ENCODE measurements around the gene C3orf70.

Gene C3orf70

GRCh38 chr3:185152410-185153170 is at the start of gene C3orf70:
Gene C3orf70 (minus strand): TSS chr3:185153060. CDS start chr3:185152823, 237 bp downstream.
- peak; percentile 51 for DNase-seq

GRCh38 chr3:185200639-185201038 is 47.8 kb upstream of the C3orf70 start:
- DNase-seq = no peak

GRCh38 chr3:185199671-185200070 is 46.8 kb upstream of the C3orf70 start:
- DNase-seq = no peak

- no peak for DNase-seq
These were observed 46.3 kb upstream of the C3orf70 start for GRCh38 chr3:185199206-185199605.

GRCh38 chr3:185197068-185197467 is 44.2 kb upstream of the C3orf70 start:
- DNase-seq = no peak

- DNase-seq = no peak
These were observed 42.8 kb upstream of the C3orf70 start for GRCh38 chr3:185195652-185196051.

GRCh38 chr3:185188816-185189215 is 36.0 kb upstream of the C3orf70 start:
- DNase-seq = peak; percentile 27

- no peak for DNase-seq
These were observed 34.5 kb upstream of the C3orf70 start for GRCh38 chr3:185187391-185187790.

- peak; percentile 22 for DNase-seq
These were observed 24.0 kb upstream of the C3orf70 start for GRCh38 chr3:185176750-185177359.

GRCh38 chr3:185175370-185175987 is 22.6 kb upstream of the C3orf70 start:
- DNase-seq = peak; percentile 53

- no peak for DNase-seq
These were observed 19.5 kb upstream of the C3orf70 start for GRCh38 chr3:185172086-185173049.

- no peak for DNase-seq
These were observed 11.8 kb upstream of the C3orf70 start for GRCh38 chr3:185164428-185165217.

GRCh38 chr3:185162634-185163033 is 9.8 kb upstream of the C3orf70 start:
- DNase-seq = no peak

- DNase-seq = no peak
These were observed 8.9 kb upstream of the C3orf70 start for GRCh38 chr3:185161761-185162160.

- DNase-seq = no peak
These were observed 4.5 kb upstream of the C3orf70 start for GRCh38 chr3:185157347-185157746.

- DNase-seq = no peak
These were observed 2.8 kb upstream of the C3orf70 start for GRCh38 chr3:185155678-185156077.

GRCh38 chr3:185153861-185154629 is 1.2 kb upstream of the C3orf70 start:
- DNase-seq = no peak

- no peak for DNase-seq
These were observed 411 bp upstream of the C3orf70 start for GRCh38 chr3:185153171-185153771.

GRCh38 chr3:185151964-185152409 is 873 bp downstream of the C3orf70 start:
- DNase-seq = no peak

GRCh38 chr3:185151101-185151963 is 1.5 kb downstream of the C3orf70 start:
- DNase-seq = peak; percentile 9
